ENCODE results near the gene CD93. TPM values are rescaled to one million over a fixed set of nuclear protein-coding genes. Genes with fewer than 3 reads are reported as not detected.

The CD93 gene
- total and polyA plus RNA-seq, 2 of the 8 experiments (the other 6 are each of a cell fraction or from before 2014, with no cell fraction given), result under 0.01 to 0.07 TPM

GRCh38 chr20:23123886-23124285, 37.8 kb upstream of the CD93 start (continued):
- no peak for TF ChIP-seq SP1 (IDR thresholded peaks at IDR 0.05; ENCODE audit: low read depth, low read length)
- no peak for TF ChIP-seq KDM1A (IDR thresholded peaks at IDR 0.05; ENCODE audit: borderline replicate concordance, low read length)
- no peak for TF ChIP-seq PHF8 (conservative IDR thresholded peaks at IDR 0.05; ENCODE audit: low read depth, low read length)
- no peak for TF ChIP-seq POLR2A (IDR thresholded peaks at IDR 0.05; ENCODE audit: control extremely low read depth in 1 of 2, low read depth in 2 of 2, low read length in 2 of 2)
- TF ChIP-seq POU5F1 (IDR thresholded peaks at IDR 0.05; ENCODE audit: low read depth, low read length), result no peak
- no peak for TF ChIP-seq E2F6 (IDR thresholded peaks at IDR 0.05)
- TF ChIP-seq JUN (IDR thresholded peaks at IDR 0.05; ENCODE audit: low read depth, low read length), result no peak
- TF ChIP-seq RAD21 (IDR thresholded peaks at IDR 0.05 in 1 of 2, conservative IDR thresholded peaks at IDR 0.05 in 1 of 2; ENCODE audit: low read depth in 2 of 2, low read length in 2 of 2), result no peak

Data from H1 (cell line).